HG02885 (cell line): ENCODE data around the gene DUSP22.

Experiments used
- ATAC-seq: cut with Tn5 transposase; IDR thresholded peaks from one replicate; pipeline ENCODE4 v1.9.1; 2021; ENCODE audit warnings: mild to moderate bottlenecking; ENCODE audit not compliant: unreplicated experiment, poor library complexity

The DUSP22 gene

GRCh38 chr6:307065-307814 is 15.0 kb downstream of the DUSP22 start:
- ATAC-seq: no peak

- no peak for ATAC-seq
Observed at GRCh38 chr6:307874-308273, 15.6 kb downstream of the DUSP22 start.

GRCh38 chr6:308307-308706 is 16.0 kb downstream of the DUSP22 start:
- no peak for ATAC-seq

GRCh38 chr6:308768-309167 is 16.5 kb downstream of the DUSP22 start:
- ATAC-seq: no peak

GRCh38 chr6:309947-310346 is 17.7 kb downstream of the DUSP22 start:
- no peak for ATAC-seq

- no peak for ATAC-seq
Observed at GRCh38 chr6:310671-311070, 18.4 kb downstream of the DUSP22 start.

- ATAC-seq: no peak
Observed at GRCh38 chr6:311679-312220, 19.5 kb downstream of the DUSP22 start.

GRCh38 chr6:313087-313486 is 20.8 kb downstream of the DUSP22 start:
- ATAC-seq: no peak

- no peak for ATAC-seq
Observed at GRCh38 chr6:313917-314316, 21.6 kb downstream of the DUSP22 start.

GRCh38 chr6:314377-314776 is 22.1 kb downstream of the DUSP22 start:
- no peak for ATAC-seq

GRCh38 chr6:315226-315625 is 22.9 kb downstream of the DUSP22 start:
- ATAC-seq: no peak

- ATAC-seq: no peak
Observed at GRCh38 chr6:315921-316752, 23.9 kb downstream of the DUSP22 start.

GRCh38 chr6:316753-317038 is 24.4 kb downstream of the DUSP22 start:
- ATAC-seq: no peak

GRCh38 chr6:317060-317447 is 24.8 kb downstream of the DUSP22 start:
- no peak for ATAC-seq

GRCh38 chr6:317448-318144 is 25.3 kb downstream of the DUSP22 start:
- peak; percentile 38 for ATAC-seq

GRCh38 chr6:318243-318890 is 26.1 kb downstream of the DUSP22 start:
- no peak for ATAC-seq

GRCh38 chr6:319177-320131 is 27.2 kb downstream of the DUSP22 start:
- ATAC-seq: peak; percentile 34

- no peak for ATAC-seq
Observed at GRCh38 chr6:320351-321157, 28.3 kb downstream of the DUSP22 start.

- ATAC-seq: no peak
Observed at GRCh38 chr6:321158-321438, 28.8 kb downstream of the DUSP22 start.
